SK-N-SH treated with all-trans-retinoic acid at 6 μM for 48 hours (cell line): Measurements from ENCODE around the gene ABHD8.

Experiments used
- ATAC-seq: fragments of 200-7000 bp; cut with Tn5 transposase; 3 replicates; pipeline ENCODE4 v1.9.1; 2020; ENCODE audit warnings: mild to moderate bottlenecking, moderate library complexity
- ARNTL ChIP-seq: fragments of 450-650 bp; formaldehyde crosslinking; IDR thresholded peaks from 2 replicates; pipeline ENCODE4 v1.5.0; 2020; ENCODE audit warnings: low read depth, mild to moderate bottlenecking, moderate library complexity, borderline replicate concordance
- BACH2 ChIP-seq: fragments of 250-450 bp; sonication (Bioruptor Pico); IDR thresholded peaks from 2 replicates; pipeline ENCODE4 v1.9.0; 2021; ENCODE audit warnings: mild to moderate bottlenecking, borderline replicate concordance
- CREB5 ChIP-seq: fragments of 250-450 bp; sonication (Bioruptor Pico); IDR thresholded peaks from 2 replicates; pipeline ENCODE4 v1.5.1; 2020; ENCODE audit warnings: low read depth, mild to moderate bottlenecking, moderate library complexity
- CSDC2 ChIP-seq: fragments of 250-450 bp; sonication (Bioruptor Pico); IDR thresholded peaks from 2 replicates; pipeline ENCODE4 v1.5.0; 2020; ENCODE audit warnings: mild to moderate bottlenecking, moderate library complexity
- ESRRG ChIP-seq: fragments of 250-450 bp; sonication (Bioruptor Pico); IDR thresholded peaks from 2 replicates; pipeline ENCODE4 v1.6.1; 2021; ENCODE audit warnings: mild to moderate bottlenecking
- GLIS3 ChIP-seq: fragments of 250-450 bp; sonication (Bioruptor Pico); IDR thresholded peaks from 2 replicates; pipeline ENCODE4 v1.5.0; 2020; ENCODE audit warnings: mild to moderate bottlenecking, moderate library complexity
- ISL1 ChIP-seq: fragments of 250-450 bp; sonication (Bioruptor Pico); IDR thresholded peaks from 2 replicates; pipeline ENCODE4 v2.1.2; 2022; ENCODE audit warnings: mild to moderate bottlenecking, moderate library complexity
- OSR1 ChIP-seq: fragments of 250-450 bp; sonication (Bioruptor Pico); IDR thresholded peaks from 2 replicates; pipeline ENCODE4 v1.8.0; 2022; ENCODE audit warnings: moderate library complexity, mild to moderate bottlenecking, inconsistent platforms
- PATZ1 ChIP-seq: fragments of 250-450 bp; sonication (Bioruptor Pico); IDR thresholded peaks from 2 replicates; pipeline ENCODE4 v1.8.0; 2020; ENCODE audit warnings: mild to moderate bottlenecking, moderate library complexity, borderline replicate concordance
- POU6F1 ChIP-seq: fragments of 250-450 bp; sonication (Bioruptor Pico); IDR thresholded peaks from 2 replicates; pipeline ENCODE4 v1.8.0; 2021; ENCODE audit warnings: low read depth, mild to moderate bottlenecking, moderate library complexity, borderline replicate concordance
- PPARA ChIP-seq: fragments of 250-450 bp; sonication (Bioruptor Pico); IDR thresholded peaks from 2 replicates; pipeline ENCODE4 v1.5.0; 2020; ENCODE audit warnings: mild to moderate bottlenecking, borderline replicate concordance
- RARB ChIP-seq: fragments of 250-450 bp; sonication (Bioruptor Pico); IDR thresholded peaks from 2 replicates; pipeline ENCODE4 v1.8.0; 2021; ENCODE audit warnings: mild to moderate bottlenecking, moderate library complexity
- TCF4 ChIP-seq: fragments of 250-450 bp; sonication (Bioruptor Pico); IDR thresholded peaks from 2 replicates; pipeline ENCODE4 v1.8.0; 2021; ENCODE audit warnings: mild to moderate bottlenecking, moderate library complexity, borderline replicate concordance
- TOX ChIP-seq: fragments of 250-450 bp; sonication (Bioruptor Pico); IDR thresholded peaks from 2 replicates; pipeline ENCODE4 v1.8.0; 2021; ENCODE audit warnings: mild to moderate bottlenecking, moderate library complexity, borderline replicate concordance
- TSHZ2 ChIP-seq: fragments of 250-450 bp; sonication (Bioruptor Pico); IDR thresholded peaks from 2 replicates; pipeline ENCODE4 v1.5.0; 2020; ENCODE audit warnings: mild to moderate bottlenecking, moderate library complexity
- ZC3H10 ChIP-seq: fragments of 250-450 bp; sonication (Bioruptor Pico); IDR thresholded peaks from 2 replicates; pipeline ENCODE4 v1.5.1; 2021; ENCODE audit warnings: mild to moderate bottlenecking, moderate library complexity
- ZFP3 ChIP-seq: fragments of 250-450 bp; sonication (Bioruptor Pico); IDR thresholded peaks from 2 replicates; pipeline ENCODE4 v1.5.0; 2020; ENCODE audit warnings: mild to moderate bottlenecking, moderate library complexity
- ZFP30 ChIP-seq: fragments of 450-650 bp; formaldehyde crosslinking; IDR thresholded peaks from 2 replicates; pipeline ENCODE4 v1.5.0; 2022; ENCODE audit warnings: mild to moderate bottlenecking, moderate library complexity
- ZNF565 ChIP-seq: fragments of 450-650 bp; formaldehyde crosslinking; conservative IDR thresholded peaks from 2 replicates; pipeline ENCODE4 v1.5.0; 2020; ENCODE audit warnings: low read depth, mild to moderate bottlenecking, moderate library complexity
- ZNF70 ChIP-seq: fragments of 450-650 bp; formaldehyde crosslinking; IDR thresholded peaks from 2 replicates; pipeline ENCODE4 v1.5.0; 2020; ENCODE audit warnings: mild to moderate bottlenecking, moderate library complexity
- ZNF8 ChIP-seq: fragments of 450-650 bp; formaldehyde crosslinking; IDR thresholded peaks from 2 replicates; pipeline ENCODE4 v1.5.0; 2020; ENCODE audit warnings: mild to moderate bottlenecking, moderate library complexity

Gene ABHD8

GRCh38 chr19:17332360-17332676, 29.1 kb upstream of the ABHD8 start (continued):
- TF ChIP-seq CSDC2, result no peak

GRCh38 chr19:17331045-17331558, 27.9 kb upstream of the ABHD8 start:
- no peak for ATAC-seq
- no peak for TF ChIP-seq TOX (CRISPR knock-in tag)
- TF ChIP-seq ZNF8 (CRISPR knock-in tag), result no peak
- TF ChIP-seq CREB5 (CRISPR knock-in tag), result no peak
- no peak for TF ChIP-seq ISL1
- no peak for TF ChIP-seq ESRRG (CRISPR knock-in tag)
- TF ChIP-seq TCF4, result no peak
- no peak for TF ChIP-seq CSDC2
- no peak for TF ChIP-seq ZFP30 (CRISPR knock-in tag)
- no peak for TF ChIP-seq ZC3H10 (CRISPR knock-in tag)
- no peak for TF ChIP-seq ZFP3
- TF ChIP-seq POU6F1 (CRISPR knock-in tag), result no peak
- no peak for TF ChIP-seq RARB
- TF ChIP-seq BACH2 (CRISPR knock-in tag), result no peak
- no peak for TF ChIP-seq OSR1
- no peak for TF ChIP-seq ZNF70 (CRISPR knock-in tag)
- TF ChIP-seq GLIS3 (CRISPR knock-in tag), result no peak
- TF ChIP-seq PPARA (CRISPR knock-in tag), result no peak
- TF ChIP-seq ZNF565, result no peak
- TF ChIP-seq PATZ1 (CRISPR knock-in tag), result no peak

- no peak for ATAC-seq
- TF ChIP-seq TOX (CRISPR knock-in tag) (no peak), OSR1 (no peak), ZFP30 (CRISPR knock-in tag) (no peak), TSHZ2 (CRISPR knock-in tag) (no peak), ZNF565 (no peak), ARNTL (no peak), ISL1 (no peak), CREB5 (CRISPR knock-in tag) (no peak), ZNF70 (CRISPR knock-in tag) (no peak), TCF4 (no peak), GLIS3 (CRISPR knock-in tag) (no peak), RARB (no peak)
Observed at GRCh38 chr19:17330262-17331044, 27.2 kb upstream of the ABHD8 start.
